Mesothelial cell of epicardium (in vitro differentiated cells): Measurements from ENCODE around the gene FAM47E. TPM values are rescaled to one million over a fixed set of nuclear protein-coding genes. Genes with fewer than 3 reads are reported as not detected.

Source experiments
- DNase-seq, 2 experiments: peaks; one replicate each; pipeline ENCODE4 v3.0.0; 2021; ENCODE audit warnings: low spot score in 2 of 2; ENCODE audit not compliant: unreplicated experiment in 2 of 2
- H3K27ac Mint-ChIP-seq: 2 replicates; pipeline ENCODE4 v1.8.0; 2021; ENCODE audit warnings: mixed read lengths
- H3K27me3 Mint-ChIP-seq: 2 replicates; pipeline ENCODE4 v1.8.0; 2021; ENCODE audit warnings: low read depth, mixed read lengths
- H3K36me3 Mint-ChIP-seq: 2 replicates; pipeline ENCODE4 v1.8.0; 2021; ENCODE audit warnings: mixed read lengths
- H3K4me1 Mint-ChIP-seq: 2 replicates; pipeline ENCODE4 v1.8.0; 2021; ENCODE audit warnings: mixed read lengths
- H3K4me3 Mint-ChIP-seq: 2 replicates; pipeline ENCODE4 v1.8.0; 2021; ENCODE audit warnings: mild to moderate bottlenecking, moderate library complexity, mixed read lengths
- H3K9me3 Mint-ChIP-seq: 2 replicates; pipeline ENCODE4 v1.8.0; 2021; ENCODE audit warnings: mixed read lengths
- total RNA-seq: library from RNA; stranded (reverse); gene quantifications from 3 replicates; pipeline ENCODE4 v1.2.1, GENCODE V29; 2021
- TF ChIP-seq, protein P1 (sequence below): fragments of 200-600 bp; sonication (generic); IDR thresholded peaks from one replicate; pipeline ENCODE4 v1.5.0; 2021; ENCODE audit warnings: antibody characterized with exemption; ENCODE audit not compliant: unreplicated experiment

FAM47E gene
- total RNA-seq, 1 donor from 2014 or later: 1.2 TPM

DNA sequence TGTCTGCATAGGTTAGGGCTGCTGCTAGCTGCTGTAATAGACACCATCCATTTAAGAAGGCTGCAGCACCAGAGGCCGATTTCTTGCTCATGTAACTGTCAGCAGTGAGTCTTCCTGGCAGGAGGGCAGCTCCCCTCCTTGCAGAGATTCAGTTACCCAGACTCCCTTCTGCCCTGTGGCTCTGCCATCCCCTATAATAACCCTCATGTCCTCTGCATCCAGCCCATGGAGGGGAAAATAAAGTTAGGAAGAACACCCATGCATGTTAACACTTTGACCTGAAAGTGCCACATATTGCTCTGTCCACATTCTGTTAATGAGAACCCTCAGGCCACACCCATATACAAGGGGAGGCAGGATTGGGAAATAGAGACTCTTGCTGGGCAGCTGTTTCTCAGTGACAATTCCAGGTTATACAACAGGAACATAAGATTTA is 60.4 kb downstream of the FAM47E start:
- peaks cover 12% of the 10 kb centered on the region for H3K36me3 Mint-ChIP-seq
- H3K27me3 Mint-ChIP-seq: no peaks in the 10 kb centered on the region
- no peak overlapping the region for H3K4me3 Mint-ChIP-seq
- H3K9me3 Mint-ChIP-seq: peaks cover 10% of the 10 kb centered on the region
- DNase-seq: no peak
- TF ChIP-seq, protein P1, sequence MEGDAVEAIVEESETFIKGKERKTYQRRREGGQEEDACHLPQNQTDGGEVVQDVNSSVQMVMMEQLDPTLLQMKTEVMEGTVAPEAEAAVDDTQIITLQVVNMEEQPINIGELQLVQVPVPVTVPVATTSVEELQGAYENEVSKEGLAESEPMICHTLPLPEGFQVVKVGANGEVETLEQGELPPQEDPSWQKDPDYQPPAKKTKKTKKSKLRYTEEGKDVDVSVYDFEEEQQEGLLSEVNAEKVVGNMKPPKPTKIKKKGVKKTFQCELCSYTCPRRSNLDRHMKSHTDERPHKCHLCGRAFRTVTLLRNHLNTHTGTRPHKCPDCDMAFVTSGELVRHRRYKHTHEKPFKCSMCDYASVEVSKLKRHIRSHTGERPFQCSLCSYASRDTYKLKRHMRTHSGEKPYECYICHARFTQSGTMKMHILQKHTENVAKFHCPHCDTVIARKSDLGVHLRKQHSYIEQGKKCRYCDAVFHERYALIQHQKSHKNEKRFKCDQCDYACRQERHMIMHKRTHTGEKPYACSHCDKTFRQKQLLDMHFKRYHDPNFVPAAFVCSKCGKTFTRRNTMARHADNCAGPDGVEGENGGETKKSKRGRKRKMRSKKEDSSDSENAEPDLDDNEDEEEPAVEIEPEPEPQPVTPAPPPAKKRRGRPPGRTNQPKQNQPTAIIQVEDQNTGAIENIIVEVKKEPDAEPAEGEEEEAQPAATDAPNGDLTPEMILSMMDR: no peak
- no peak overlapping the region for H3K27ac Mint-ChIP-seq
- peaks cover 9% of the 10 kb centered on the region for H3K4me1 Mint-ChIP-seq

DNA sequence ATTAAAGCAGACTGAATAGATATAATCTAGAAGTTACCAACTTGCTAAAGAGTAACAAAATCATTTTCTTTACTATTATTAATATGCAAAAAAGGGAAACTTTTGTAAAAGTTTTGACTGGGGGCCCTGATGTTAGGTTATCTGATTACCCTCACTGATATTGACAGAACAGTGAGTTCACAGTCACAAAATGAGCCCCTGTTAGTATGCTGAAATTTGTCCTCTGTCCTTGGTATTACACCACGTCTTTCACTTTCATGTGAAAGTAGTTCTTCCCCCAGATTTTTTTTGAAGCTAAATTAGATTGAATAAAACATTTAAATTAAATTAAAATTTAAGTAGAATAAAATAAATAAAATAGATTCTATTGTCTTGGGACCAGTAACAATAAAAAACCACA is 60.9 kb downstream of the FAM47E start:
- no peak for DNase-seq
- Mint-ChIP-seq H3K36me3 (peaks cover 15% of the 10 kb centered on the region), H3K9me3 (peaks cover 16% of the 10 kb centered on the region)

DNA sequence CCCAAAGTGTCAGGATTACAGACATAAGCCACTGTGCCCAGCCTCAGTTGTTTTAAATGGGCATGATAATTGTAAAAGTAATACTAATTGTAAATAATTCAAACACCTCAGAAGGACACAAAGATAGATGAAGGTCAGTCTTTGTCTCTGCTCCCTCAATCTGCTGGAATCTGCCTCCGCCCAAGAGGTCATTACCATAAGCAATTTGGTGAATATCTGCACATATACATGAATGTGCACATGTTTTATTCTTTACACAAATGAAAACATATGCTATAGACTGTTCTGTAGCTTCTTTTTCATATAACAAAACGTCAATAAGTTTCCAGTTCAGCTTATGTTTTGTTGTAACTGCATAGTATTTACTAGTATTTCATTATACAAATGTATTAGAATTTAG is 62.0 kb downstream of the FAM47E start:
- no peak overlapping the region for H3K4me3 Mint-ChIP-seq
- H3K36me3 Mint-ChIP-seq: peaks cover 15% of the 10 kb centered on the region
- H3K4me1 Mint-ChIP-seq: peaks cover 3% of the 10 kb centered on the region
- H3K27ac Mint-ChIP-seq: no peak overlapping the region
- peaks cover 27% of the 10 kb centered on the region for H3K9me3 Mint-ChIP-seq
- TF ChIP-seq, protein P1: no peak
- H3K27me3 Mint-ChIP-seq: no peaks in the 10 kb centered on the region
- no peak for DNase-seq

More for the DNA sequence above, 60.9 kb downstream of the FAM47E start:
- H3K4me3 Mint-ChIP-seq: no peak overlapping the region
- TF ChIP-seq, protein P1: no peak
- no peaks in the 10 kb centered on the region for H3K27me3 Mint-ChIP-seq
- H3K27ac Mint-ChIP-seq: no peak overlapping the region
- peaks cover 6% of the 10 kb centered on the region for H3K4me1 Mint-ChIP-seq

DNA sequence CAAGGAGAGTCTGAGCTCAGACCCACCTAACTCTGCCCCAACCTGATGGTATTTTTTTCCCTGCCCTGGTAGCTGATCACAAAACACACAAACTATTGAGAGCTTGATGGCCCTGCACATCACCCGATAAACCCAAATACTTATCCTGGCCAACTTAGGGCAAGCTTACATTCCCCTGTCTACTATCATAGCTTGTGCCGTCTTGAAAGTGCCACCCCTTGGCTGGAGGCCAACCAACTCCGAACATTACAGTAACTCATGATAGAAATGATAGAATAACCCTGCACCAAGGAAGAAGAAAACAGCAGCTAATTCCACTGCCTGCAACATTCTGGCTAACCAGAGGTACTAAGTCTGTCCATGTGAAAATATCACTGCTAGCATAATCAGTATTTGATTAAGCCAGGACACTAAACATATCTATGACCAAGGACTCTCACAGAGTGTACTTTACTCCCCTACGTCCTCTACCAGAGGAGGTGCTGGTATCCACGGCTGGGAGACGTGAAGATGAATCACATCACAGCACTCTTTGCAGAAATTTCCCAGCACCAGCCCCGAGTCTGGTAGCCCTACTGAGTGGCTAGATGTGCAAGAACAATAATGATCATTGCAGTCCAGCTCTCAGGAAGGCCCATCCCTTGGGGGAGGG is 63.9 kb downstream of the FAM47E start:
- Mint-ChIP-seq H3K27me3 (no peaks in the 10 kb centered on the region), H3K4me1 (no peaks in the 10 kb centered on the region), H3K4me3 (no peak overlapping the region), H3K27ac (no peak overlapping the region), H3K36me3 (peaks cover 7% of the 10 kb centered on the region), H3K9me3 (peaks cover 39% of the 10 kb centered on the region)
- no peak for DNase-seq
- TF ChIP-seq, protein P1: no peak

DNA sequence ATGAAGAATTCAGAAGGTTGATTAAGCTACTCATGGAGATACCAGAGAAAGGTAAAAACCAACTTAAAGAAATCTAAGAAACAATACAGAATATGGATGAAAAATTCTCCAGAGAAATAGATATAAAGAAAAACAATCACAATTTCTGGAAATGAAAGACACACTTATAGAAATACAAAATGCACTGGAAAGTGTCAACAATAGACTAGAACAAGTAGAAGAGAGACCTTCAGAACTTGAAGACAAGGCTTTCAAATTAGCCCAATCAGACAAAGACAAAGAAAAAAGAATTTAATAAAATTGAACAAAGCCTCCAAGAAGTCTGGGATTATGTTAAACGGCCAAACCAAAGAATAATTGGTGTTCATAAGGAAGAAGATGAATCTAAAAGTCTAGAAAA is 64.6 kb downstream of the FAM47E start:
- TF ChIP-seq, protein P1: no peak
- no peak overlapping the region for H3K27ac Mint-ChIP-seq
- H3K9me3 Mint-ChIP-seq: peaks cover 46% of the 10 kb centered on the region
- DNase-seq: no peak
- no peak overlapping the region for H3K4me3 Mint-ChIP-seq
- H3K4me1 Mint-ChIP-seq: no peaks in the 10 kb centered on the region
- no peaks in the 10 kb centered on the region for H3K27me3 Mint-ChIP-seq
- H3K36me3 Mint-ChIP-seq: peaks cover 7% of the 10 kb centered on the region
